ENCODE measurements around the gene OR56B4. TPM values are rescaled to one million over a fixed set of nuclear protein-coding genes. Genes with fewer than 3 reads are reported as not detected.

Gene OR56B4
- total and polyA plus RNA-seq, 11 donors = not detected

- no peaks in the 10 kb centered on the region for H3K27me3 ChIP-seq
- no peak overlapping the region for H3K4me3 ChIP-seq
- 86 to 94% (median 92%) methylated on average over 6 of the region's 6 CpGs for WGBS, 4 donors
- peaks cover 0 to 17% (median 2%) of the 10 kb centered on the region in 12 donors for H3K9me3 ChIP-seq
- ATAC-seq = no peak
- no peaks in the 10 kb centered on the region for H3K36me3 ChIP-seq
- no peak for DNase-seq
- intact Hi-C loops (cut with DNase I) = no loop called here
- peaks cover 0 to 6% (median 0%) of the 10 kb centered on the region in 12 donors for H3K4me1 ChIP-seq
- TF ChIP-seq POLR2A (IDR thresholded peaks at IDR 0.05) = no peak
- TF ChIP-seq CTCF (IDR thresholded peaks at IDR 0.05) = no peak
- H3K27ac ChIP-seq = no peak overlapping the region
These were observed 29.8 kb upstream of the OR56B4 start for GRCh38 chr11:6077723-6078122.

GRCh38 chr11:6079463-6079862 lies 28.0 kb upstream of the OR56B4 start:
- WGBS, 4 donors = 43 to 63% (median 59%) methylated on average over 4 of the region's 4 CpGs
- peak in 1 of 4 donors; percentile 91 for ATAC-seq
- TF ChIP-seq CTCF (IDR thresholded peaks at IDR 0.05) = no peak
- TF ChIP-seq POLR2A (IDR thresholded peaks at IDR 0.05) = no peak

GRCh38 chr11:6083129-6083528 lies 24.4 kb upstream of the OR56B4 start:
- H3K4me3 ChIP-seq = no peak overlapping the region
- TF ChIP-seq POLR2A (IDR thresholded peaks at IDR 0.05) (no peak), CTCF (IDR thresholded peaks at IDR 0.05) (no peak)
- no peak for DNase-seq
- 75 to 89% (median 84%) methylated on average over 2 of the region's 2 CpGs for WGBS, 4 donors
- H3K36me3 ChIP-seq = no peaks in the 10 kb centered on the region
- H3K4me1 ChIP-seq = peaks cover 0 to 6% (median 0%) of the 10 kb centered on the region in 12 donors
- no peaks in the 10 kb centered on the region for H3K27me3 ChIP-seq
- H3K27ac ChIP-seq = no peak overlapping the region
- H3K9me3 ChIP-seq = peaks cover 0 to 25% (median 0%) of the 10 kb centered on the region in 12 donors
- intact Hi-C loops (cut with DNase I) = no loop called here
- no peak for ATAC-seq

More at GRCh38 chr11:6079463-6079862, 28.0 kb upstream of the OR56B4 start:
- H3K9me3 ChIP-seq = peaks cover 0 to 34% (median 5%) of the 10 kb centered on the region in 12 donors
- H3K4me3 ChIP-seq = no peak overlapping the region
- peak overlapping the region in 1 of 12 donors; percentile 19 for H3K27ac ChIP-seq
- intact Hi-C loops (cut with DNase I) = no loop called here
- DNase-seq = peak in 1 of 5 donors; percentile 21
- no peaks in the 10 kb centered on the region for H3K36me3 ChIP-seq
- H3K4me1 ChIP-seq = peaks cover 0 to 6% (median 0%) of the 10 kb centered on the region in 12 donors
- H3K27me3 ChIP-seq = no peaks in the 10 kb centered on the region

- intact Hi-C loops (cut with DNase I) = no loop called here
- Histone ChIP-seq H3K36me3 (no peaks in the 10 kb centered on the region), H3K27ac (no peak overlapping the region), H3K4me1 (no peaks in the 10 kb centered on the region), H3K4me3 (no peak overlapping the region), H3K27me3 (no peaks in the 10 kb centered on the region), H3K9me3 (peaks cover 0 to 25% (median 0%) of the 10 kb centered on the region in 12 donors)
- DNase-seq (no peak), ATAC-seq (no peak)
- WGBS, 4 donors = 88 to 92% (median 90%) methylated on average over 2 to 3 of the region's 3 CpGs
- no peak for TF ChIP-seq POLR2A (IDR thresholded peaks at IDR 0.05)
- TF ChIP-seq CTCF (IDR thresholded peaks at IDR 0.05) = no peak
These were observed 22.9 kb upstream of the OR56B4 start for GRCh38 chr11:6084587-6084986.
